Endothelial cell of umbilical vein (primary cell): ENCODE results near the gene CCS. TPM values are rescaled to one million over a fixed set of nuclear protein-coding genes. Genes with fewer than 3 reads are reported as not detected.

Experiments used
- BruUV-seq: library from RNA; stranded (reverse); fragments of 400-500 nt; replicated peaks from 2 replicates; lab custom pipeline; 2021; lab: Mats Ljungman, UMichigan
- CTCF ChIA-PET: fragments of 300-600, 350-600 bp; sonication (Branson Sonifier 250); formaldehyde crosslinking; loops from one replicate; lab custom pipeline; 2021; ENCODE audit warnings: antibody characterized with exemption, inconsistent platforms; lab: Charles Lee
- POLR2A ChIA-PET: fragments of 300-600, 350-600 bp; sonication (Branson Sonifier 250); formaldehyde crosslinking; loops from one replicate; lab custom pipeline; 2021; ENCODE audit warnings: antibody characterized with exemption, inconsistent platforms; lab: Charles Lee
- DNase-seq: peaks from one replicate; pipeline ENCODE4 v3.0.0-alpha.2; 2011; ENCODE audit warnings: low read depth, low spot score
- FAIRE-seq: peaks from 2 replicates; lab custom pipeline; 2011; peaks lifted over from hg19 to GRCh38; lab: Jason Lieb, UNC
- H2AFZ ChIP-seq: 2 replicates; pipeline ENCODE4 v1.6.0; 2012; ENCODE audit warnings: low read depth, low read length, control low read depth, inconsistent platforms
- H3K27ac ChIP-seq: 2 replicates; pipeline ENCODE4 v1.5.1; 2011; ENCODE audit warnings: low read depth, mild to moderate bottlenecking, control low read depth, low read length, moderate library complexity; ENCODE audit not compliant: insufficient read depth
- H3K27me3 ChIP-seq, 2 experiments: 2 replicates each; pipeline versions ENCODE4 v1.6.0 to v1.6.1; 2011; ENCODE audit warnings: low read length in 2 of 2, mixed read lengths in 1 of 2; ENCODE audit not compliant: control insufficient read depth in 2 of 2, insufficient read depth in 2 of 2
- H3K36me3 ChIP-seq, 2 experiments: 2 replicates in 1 of 2; 3 replicates in 1 of 2; pipeline ENCODE4 v1.5.1; 2011; ENCODE audit warnings: low read length in 2 of 2, mild to moderate bottlenecking in 1 of 2, moderate library complexity in 1 of 2; ENCODE audit not compliant: control insufficient read depth in 2 of 2, insufficient read depth in 2 of 2; ENCODE audit errors: extremely low read depth in 1 of 2
- H3K4me1 ChIP-seq: 3 replicates; pipeline ENCODE4 v1.5.1; 2011; ENCODE audit warnings: mild to moderate bottlenecking, low read length; ENCODE audit not compliant: control insufficient read depth, insufficient read depth; ENCODE audit errors: extremely low read depth
- H3K4me2 ChIP-seq: 2 replicates; pipeline ENCODE4 v1.6.1; 2011; ENCODE audit warnings: low read length, control low read depth, mixed read lengths; ENCODE audit not compliant: insufficient read depth
- H3K4me3 ChIP-seq, 3 experiments: fragments of 200-600 bp in 1 of 3; sonication (generic), shearing (Covaris generic) in 1 of 3; replicated peaks in 1 of 3; 2 replicates each; pipeline ENCODE4 v1.5.1; 2011 to 2016; ENCODE audit warnings: control low read depth in 3 of 3, low read length in 3 of 3, mild to moderate bottlenecking in 2 of 3, inconsistent platforms in 1 of 3, low read depth in 1 of 3, moderate library complexity in 1 of 3; ENCODE audit not compliant: insufficient read depth in 1 of 3
- H3K79me2 ChIP-seq: 2 replicates; pipeline ENCODE4 v1.6.0; 2012; ENCODE audit warnings: low read length, inconsistent platforms; ENCODE audit not compliant: control insufficient read depth, insufficient read depth
- H3K9ac ChIP-seq: replicated peaks from 2 replicates; pipeline ENCODE3; 2011; ENCODE audit warnings: low read length, control low read depth; ENCODE audit not compliant: insufficient read depth; ENCODE audit errors: extremely low read depth
- H3K9me1 ChIP-seq: replicated peaks from 3 replicates; pipeline ENCODE4 v1.6.0; 2011; ENCODE audit warnings: mild to moderate bottlenecking, low read length; ENCODE audit not compliant: control insufficient read depth, insufficient read depth; ENCODE audit errors: extremely low read depth
- H3K9me3 ChIP-seq: replicated peaks from 2 replicates; pipeline ENCODE4 v1.5.1; 2012; ENCODE audit warnings: low read length, inconsistent platforms; ENCODE audit not compliant: control insufficient read depth, insufficient read depth
- H4K20me1 ChIP-seq: replicated peaks from 2 replicates; pipeline ENCODE3; 2011; ENCODE audit warnings: mild to moderate bottlenecking, low read length; ENCODE audit not compliant: control insufficient read depth, insufficient read depth; ENCODE audit errors: extremely low read depth
- CTCF ChIP-seq, 2 donors: IDR thresholded peaks; 1 replicate in 1 of 2; 2 replicates in 1 of 2; pipeline ENCODE4 v1.5.1; 2011; ENCODE audit warnings: low read length in 2 of 2, mild to moderate bottlenecking in 2 of 2, moderate library complexity in 2 of 2, control low read depth in 1 of 2, inconsistent platforms in 1 of 2, low read depth in 1 of 2; ENCODE audit not compliant: insufficient read depth in 1 of 2; ENCODE audit errors: extremely low read depth in 1 of 2
- EZH2 ChIP-seq: IDR thresholded peaks from 2 replicates; pipeline ENCODE4 v1.6.1; 2012; ENCODE audit warnings: borderline replicate concordance, low read depth, mild to moderate bottlenecking, moderate library complexity, low read length, inconsistent platforms; ENCODE audit not compliant: severe bottlenecking
- FOS ChIP-seq: IDR thresholded peaks from 2 replicates; pipeline ENCODE4 v1.6.1; 2011; ENCODE audit warnings: mild to moderate bottlenecking, low read length, moderate library complexity, borderline replicate concordance; ENCODE audit not compliant: insufficient read depth
- GATA2 ChIP-seq: IDR thresholded peaks from 2 replicates; pipeline ENCODE4 v1.7.0; 2011; ENCODE audit warnings: low read depth, mild to moderate bottlenecking, moderate library complexity, mixed read lengths, low read length; ENCODE audit not compliant: insufficient read length, insufficient read depth
- JUN ChIP-seq: IDR thresholded peaks from 2 replicates; pipeline ENCODE4 v1.6.1; 2011; ENCODE audit warnings: borderline replicate concordance, low read depth; ENCODE audit not compliant: insufficient read length, insufficient read depth
- MYC ChIP-seq: IDR thresholded peaks from one replicate; pipeline ENCODE4 v1.6.1; 2011; ENCODE audit warnings: mild to moderate bottlenecking, low read depth, low read length
- POLR2A ChIP-seq: IDR thresholded peaks from 2 replicates; pipeline ENCODE4 v1.6.1; 2012; ENCODE audit warnings: low read depth, mild to moderate bottlenecking, control low read depth, low read length
- POLR2AphosphoS5 ChIP-seq: IDR thresholded peaks from 2 replicates; pipeline ENCODE4 v1.6.1; 2012; ENCODE audit warnings: low read depth, mild to moderate bottlenecking, control low read depth, low read length, moderate library complexity; ENCODE audit not compliant: insufficient read depth
- dilution Hi-C: fragments of 300-500 bp; cut with MboI; formaldehyde crosslinking; loops from one replicate; pipeline ENCODE4 v1.15.0; 2019; ENCODE audit warnings: low sequenced_read_pairs; ENCODE audit not compliant: extremely low pct_ligation_motif_present
- intact Hi-C: fragments of 100-400 bp; cut with micrococcal nuclease; formaldehyde crosslinking; loops from one replicate; pipeline ENCODE4 v1.10.0; 2022
- polyA plus RNA-seq, 4 experiments: library from polyadenylated mRNA; depleted of rRNA in 3 of 4; stranded (reverse) in 3 of 4; unstranded in 1 of 4; fragments of >200 nt; gene quantifications; 2 replicates each; pipeline versions ENCODE4 v1.2.1 to v1.2.3, GENCODE V29; 2011 to 2012; ENCODE audit warnings: missing spikeins in 1 of 4
- total RNA-seq: library from RNA; stranded (reverse); gene quantifications from 2 replicates; pipeline ENCODE4 v1.2.3, GENCODE V29; 2021
- TF ChIP-seq, protein P1 (sequence below): IDR thresholded peaks from 2 replicates; pipeline ENCODE4 v1.6.1; 2011; ENCODE audit not compliant: insufficient read depth, insufficient read length

CCS gene
- total and polyA plus RNA-seq, 2 donors (not counting 3 experiments of a cell fraction or from before 2014, with no cell fraction given), result 38.7 to 39.0 TPM

DNA sequence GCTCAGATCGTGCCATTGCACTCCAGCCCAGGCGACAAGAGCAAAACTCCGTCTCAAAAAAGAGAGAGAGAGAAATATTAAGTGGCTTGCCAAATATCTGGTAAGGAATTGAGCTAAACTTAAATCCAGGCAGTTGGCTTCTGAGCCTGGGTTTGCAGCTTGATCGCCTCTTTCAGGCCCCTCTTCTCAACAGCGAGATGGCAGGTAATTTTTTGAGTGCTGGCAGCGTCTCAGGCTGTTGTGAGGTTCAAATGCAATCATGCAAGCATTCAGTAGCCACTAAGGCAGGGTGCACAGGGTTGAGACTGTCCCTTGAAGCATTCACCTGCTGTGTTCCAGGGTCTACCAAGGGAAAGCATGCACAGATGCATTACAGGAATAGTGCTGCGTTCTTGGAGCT is 23.9 kb upstream of the CCS start:
- no peaks in the 10 kb centered on the region for H4K20me1 ChIP-seq
- H3K9me3 ChIP-seq, result no peaks in the 10 kb centered on the region
- no peaks in the 10 kb centered on the region for H3K79me2 ChIP-seq
- POLR2A ChIA-PET, result interaction anchor here (0.8 kb wide), 1 partner anchor 58 kb away, joined by 3 read pairs; the partner anchor contains the start of gene BBS1
- CTCF ChIA-PET, result interaction anchor here (0.8 to 2.9 kb wide), 9 partner anchors 9 to 183 kb away, joined by 3 to 18 read pairs (median 5); partner anchors contain the start of genes ACTN3, CCDC87, CCS and RBM4B
- H3K27ac ChIP-seq, result no peak overlapping the region
- no peak overlapping the region for H2AFZ ChIP-seq
- intact Hi-C loops (no loop called here), dilution Hi-C loops (no loop called here)
- no peak for DNase-seq
- no peak for FAIRE-seq
- H3K36me3 ChIP-seq, result no peaks in the 10 kb centered on the region
- no peaks in the 10 kb centered on the region for H3K9me1 ChIP-seq
- H3K27me3 ChIP-seq, result no peaks in the 10 kb centered on the region
- BruUV-seq, result no TSS peak
- no peak for TF ChIP-seq POLR2A
- TF ChIP-seq CTCF (IDR thresholded peaks at IDR 0.05; ENCODE audit: extremely low read depth in 1 of 2, insufficient read depth in 1 of 2, low read depth in 1 of 2, low read length in 2 of 2), result no peak
- TF ChIP-seq, protein P1, sequence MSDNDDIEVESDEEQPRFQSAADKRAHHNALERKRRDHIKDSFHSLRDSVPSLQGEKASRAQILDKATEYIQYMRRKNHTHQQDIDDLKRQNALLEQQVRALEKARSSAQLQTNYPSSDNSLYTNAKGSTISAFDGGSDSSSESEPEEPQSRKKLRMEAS, result no peak
- no peak for TF ChIP-seq POLR2AphosphoS5
- TF ChIP-seq MYC, result no peak
- no peak for TF ChIP-seq FOS
- no peak for TF ChIP-seq EZH2
- no peak for TF ChIP-seq GATA2
- no peak for TF ChIP-seq JUN
- no peak overlapping the region for H3K9ac ChIP-seq
- no peak overlapping the region for H3K4me3 ChIP-seq
- no peak overlapping the region for H3K4me2 ChIP-seq
- peaks cover 3% of the 10 kb centered on the region for H3K4me1 ChIP-seq
